GM12873 (cell line): Measurements from ENCODE around the gene SH3RF2.

Experiments used
- TF ChIP-seq, protein P1 (sequence below): IDR thresholded peaks from 2 replicates; pipeline ENCODE4 v1.5.1; 2012; ENCODE audit warnings: low read depth, mild to moderate bottlenecking, moderate library complexity, low read length, control low read depth; ENCODE audit not compliant: insufficient read depth; ENCODE audit errors: missing control alignments

The SH3RF2 gene

DNA sequence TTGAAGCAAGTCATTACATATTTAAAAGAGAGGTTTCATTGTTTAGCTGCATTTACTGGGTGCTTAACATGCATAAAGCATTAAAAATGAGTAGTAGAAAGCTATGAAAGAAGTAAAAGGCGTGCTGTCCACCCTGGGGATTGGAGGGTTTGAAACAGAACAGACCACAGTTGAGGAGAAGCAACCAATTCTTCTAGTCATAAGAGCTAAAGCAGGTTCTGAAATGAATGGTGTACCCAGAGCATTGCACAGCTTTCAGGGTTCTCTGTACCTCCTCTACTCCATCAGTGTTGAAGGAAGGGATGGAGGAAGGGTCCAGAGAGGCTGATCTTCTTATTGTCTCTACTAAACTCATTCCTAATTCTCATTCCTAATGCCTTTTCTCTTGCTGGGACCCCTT is 68.9 kb downstream of the SH3RF2 start:
- TF ChIP-seq, protein P1, sequence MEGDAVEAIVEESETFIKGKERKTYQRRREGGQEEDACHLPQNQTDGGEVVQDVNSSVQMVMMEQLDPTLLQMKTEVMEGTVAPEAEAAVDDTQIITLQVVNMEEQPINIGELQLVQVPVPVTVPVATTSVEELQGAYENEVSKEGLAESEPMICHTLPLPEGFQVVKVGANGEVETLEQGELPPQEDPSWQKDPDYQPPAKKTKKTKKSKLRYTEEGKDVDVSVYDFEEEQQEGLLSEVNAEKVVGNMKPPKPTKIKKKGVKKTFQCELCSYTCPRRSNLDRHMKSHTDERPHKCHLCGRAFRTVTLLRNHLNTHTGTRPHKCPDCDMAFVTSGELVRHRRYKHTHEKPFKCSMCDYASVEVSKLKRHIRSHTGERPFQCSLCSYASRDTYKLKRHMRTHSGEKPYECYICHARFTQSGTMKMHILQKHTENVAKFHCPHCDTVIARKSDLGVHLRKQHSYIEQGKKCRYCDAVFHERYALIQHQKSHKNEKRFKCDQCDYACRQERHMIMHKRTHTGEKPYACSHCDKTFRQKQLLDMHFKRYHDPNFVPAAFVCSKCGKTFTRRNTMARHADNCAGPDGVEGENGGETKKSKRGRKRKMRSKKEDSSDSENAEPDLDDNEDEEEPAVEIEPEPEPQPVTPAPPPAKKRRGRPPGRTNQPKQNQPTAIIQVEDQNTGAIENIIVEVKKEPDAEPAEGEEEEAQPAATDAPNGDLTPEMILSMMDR = no peak

- TF ChIP-seq, protein P1 = no peak
Observed at GRCh38 chr5:146005723-146006122, 69.3 kb downstream of the SH3RF2 start.

GRCh38 chr5:146006470-146007190 is 70.3 kb downstream of the SH3RF2 start:
- TF ChIP-seq, protein P1 = no peak

DNA sequence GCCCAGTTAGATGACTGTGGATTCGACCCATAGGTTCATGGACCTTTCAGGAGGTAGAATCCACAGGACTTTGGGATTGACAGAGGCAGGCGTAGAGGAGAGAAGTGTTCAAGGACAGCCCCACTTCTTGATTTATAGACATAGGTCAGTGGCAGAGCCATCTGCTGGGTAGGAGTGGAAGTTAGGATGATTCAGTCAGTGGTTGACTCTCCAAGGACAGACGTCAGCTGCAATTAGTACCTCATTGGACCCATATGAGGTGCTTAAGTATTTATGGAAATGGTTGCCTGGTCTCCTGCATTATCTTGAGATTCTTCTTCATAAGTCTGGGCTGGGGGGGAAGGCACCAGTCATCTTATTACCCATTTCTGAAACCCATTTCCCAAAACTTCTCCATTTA is 70.9 kb downstream of the SH3RF2 start:
- TF ChIP-seq, protein P1 = peak; percentile 8

- TF ChIP-seq, protein P1 = no peak
Observed at GRCh38 chr5:146007989-146008388, 71.6 kb downstream of the SH3RF2 start.

GRCh38 chr5:146009020-146009419 is 72.6 kb downstream of the SH3RF2 start:
- TF ChIP-seq, protein P1 = no peak

DNA sequence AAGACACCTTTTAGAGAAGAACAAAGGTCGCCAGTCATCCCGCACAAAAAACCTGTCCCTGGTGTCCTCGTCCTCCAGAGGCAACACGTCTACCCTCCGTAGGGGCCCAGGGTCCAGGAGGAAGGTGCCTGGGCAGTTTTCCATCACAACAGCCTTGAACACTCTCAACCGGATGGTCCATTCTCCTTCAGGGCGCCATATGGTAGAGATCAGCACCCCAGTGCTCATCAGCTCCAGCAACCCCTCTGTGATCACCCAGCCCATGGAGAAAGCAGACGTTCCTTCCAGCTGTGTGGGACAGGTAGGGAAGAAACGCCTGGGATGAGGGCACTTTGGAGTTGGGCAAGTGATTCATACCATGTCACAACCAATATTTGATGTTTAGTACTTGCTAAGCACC is 77.4 kb downstream of the SH3RF2 start:
- TF ChIP-seq, protein P1 = no peak
